ENCODE results near the gene DMTF1. TPM values are rescaled to one million over a fixed set of nuclear protein-coding genes. Genes with fewer than 3 reads are reported as not detected.

The DMTF1 gene
- total and polyA plus RNA-seq, 12 donors, result 10.8 to 60.8 (median 21.8) TPM

DNA sequence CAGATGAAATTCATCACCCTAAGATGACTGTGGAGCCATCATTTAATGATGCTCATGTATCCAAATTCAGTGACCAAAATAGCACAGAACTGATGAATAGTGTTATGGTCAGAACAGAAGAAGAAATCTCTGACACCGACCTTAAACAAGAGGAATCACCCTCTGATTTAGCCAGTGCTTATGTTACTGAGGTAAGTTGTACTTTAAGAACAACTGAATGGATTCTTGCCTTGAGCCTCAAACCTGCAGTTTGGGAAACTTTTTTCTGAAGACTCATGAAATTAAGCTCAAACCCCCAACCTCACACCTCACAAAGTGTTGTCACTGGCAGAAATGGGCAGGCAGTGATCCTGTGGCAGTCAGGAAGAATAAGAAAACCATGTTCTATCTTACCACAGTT is 41.7 kb downstream of the DMTF1 start:
- Histone ChIP-seq H3K27ac (no peak overlapping the region), H3K27me3 (no peaks in the 10 kb centered on the region), H3K4me3 (no peak overlapping the region), H3K4me1 (peaks cover 0 to 3% (median under 1%) of the 10 kb centered on the region in 9 donors), H3K36me3 (peaks cover 0 to 100% (median 73%) of the 10 kb centered on the region in 9 donors), H3K9me3 (no peaks in the 10 kb centered on the region)
- DNase-seq (no peak), ATAC-seq (no peak)
- TF ChIP-seq, protein P1, sequence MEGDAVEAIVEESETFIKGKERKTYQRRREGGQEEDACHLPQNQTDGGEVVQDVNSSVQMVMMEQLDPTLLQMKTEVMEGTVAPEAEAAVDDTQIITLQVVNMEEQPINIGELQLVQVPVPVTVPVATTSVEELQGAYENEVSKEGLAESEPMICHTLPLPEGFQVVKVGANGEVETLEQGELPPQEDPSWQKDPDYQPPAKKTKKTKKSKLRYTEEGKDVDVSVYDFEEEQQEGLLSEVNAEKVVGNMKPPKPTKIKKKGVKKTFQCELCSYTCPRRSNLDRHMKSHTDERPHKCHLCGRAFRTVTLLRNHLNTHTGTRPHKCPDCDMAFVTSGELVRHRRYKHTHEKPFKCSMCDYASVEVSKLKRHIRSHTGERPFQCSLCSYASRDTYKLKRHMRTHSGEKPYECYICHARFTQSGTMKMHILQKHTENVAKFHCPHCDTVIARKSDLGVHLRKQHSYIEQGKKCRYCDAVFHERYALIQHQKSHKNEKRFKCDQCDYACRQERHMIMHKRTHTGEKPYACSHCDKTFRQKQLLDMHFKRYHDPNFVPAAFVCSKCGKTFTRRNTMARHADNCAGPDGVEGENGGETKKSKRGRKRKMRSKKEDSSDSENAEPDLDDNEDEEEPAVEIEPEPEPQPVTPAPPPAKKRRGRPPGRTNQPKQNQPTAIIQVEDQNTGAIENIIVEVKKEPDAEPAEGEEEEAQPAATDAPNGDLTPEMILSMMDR (IDR thresholded peaks at IDR 0.05), result no peak
- 89 to 91% methylated on average over 1 of the region's 1 CpG for WGBS, 2 donors
- intact Hi-C loops (cut with DNase I), result loop anchor here in 1 of 10 donors (5.0 kb wide), 1 partner anchor 37 kb away; no protein-coding TSS in a partner anchor

DNA sequence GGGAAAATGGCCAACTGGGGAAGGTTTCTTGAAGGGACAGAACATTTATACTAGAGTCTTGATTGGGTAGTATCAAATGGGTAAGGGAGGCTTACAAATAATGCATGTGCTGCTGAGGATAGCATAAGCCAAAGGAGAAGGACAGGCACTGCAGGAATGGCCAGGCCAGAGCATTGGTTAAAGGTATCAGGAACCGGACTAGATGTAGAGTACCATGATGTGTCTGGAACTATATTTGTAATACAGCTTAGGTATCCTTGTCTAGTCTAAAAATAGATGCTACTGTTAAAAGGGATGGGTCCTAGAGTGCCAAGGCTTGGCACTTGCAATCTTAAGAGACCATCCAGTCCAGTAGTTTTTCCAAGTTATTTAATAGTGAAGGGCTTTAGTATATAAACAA is 47.0 kb downstream of the DMTF1 start:
- DNase-seq, result no peak
- Histone ChIP-seq H3K36me3 (peaks cover 0 to 71% (median 29%) of the 10 kb centered on the region in 9 donors), H3K4me3 (no peak overlapping the region), H3K4me1 (peaks cover 0 to 41% (median 19%) of the 10 kb centered on the region in 9 donors), H3K27me3 (no peaks in the 10 kb centered on the region), H3K9me3 (peaks cover 0 to 8% (median 0%) of the 10 kb centered on the region in 11 donors), H3K27ac (peak overlapping the region in 1 of 10 donors; percentile 49)
- WGBS, 2 donors, result 58 to 71% methylated on average over 1 of the region's 1 CpG
- TF ChIP-seq, protein P1 (IDR thresholded peaks at IDR 0.05), result no peak
- intact Hi-C loops (cut with DNase I), result loop anchor here in 1 of 10 donors (5.0 kb wide), 1 partner anchor 42 kb away; no protein-coding TSS in a partner anchor
- ATAC-seq, result peak in 2 of 8 donors; percentile 27 to 45

DNA sequence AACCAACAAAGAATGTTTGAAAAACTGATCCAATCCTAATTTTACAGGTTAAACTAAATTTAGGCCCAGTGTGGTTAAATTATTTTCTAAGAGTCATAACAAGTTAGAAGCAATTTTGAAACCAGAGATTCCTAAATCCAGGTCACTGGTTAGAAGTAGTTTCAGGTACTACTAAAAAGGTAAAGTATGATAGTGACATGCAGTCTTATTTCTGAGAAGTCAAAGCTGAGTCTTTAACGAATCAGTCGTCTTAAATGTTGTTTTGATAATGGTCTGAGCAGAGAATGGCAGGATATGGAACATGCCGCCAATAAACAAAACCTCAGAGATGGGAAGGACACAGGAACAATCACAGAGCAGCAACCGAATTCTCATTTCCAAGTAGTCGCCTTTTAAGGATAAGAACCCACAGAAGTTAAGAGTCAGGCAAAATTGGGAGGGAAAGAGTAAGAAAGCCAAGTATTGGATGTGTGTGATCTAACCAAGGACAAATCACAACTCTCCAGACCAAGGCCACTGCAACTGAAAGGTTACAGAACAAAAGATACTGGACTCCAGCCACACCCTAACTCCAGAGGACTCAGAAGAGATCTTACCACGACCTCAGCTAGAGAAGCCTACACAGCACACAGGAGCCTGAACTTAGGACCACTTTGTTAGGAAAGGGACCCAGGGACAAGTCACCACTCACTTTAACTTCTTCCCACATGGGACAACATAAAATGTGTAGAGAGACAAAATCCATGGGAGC is 47.6 kb downstream of the DMTF1 start:
- H3K4me1 ChIP-seq, result peaks cover 0 to 41% (median 19%) of the 10 kb centered on the region in 9 donors
- WGBS, 2 donors, result 58 to 75% methylated on average over 6 of the region's 6 CpGs
- TF ChIP-seq, protein P1 (IDR thresholded peaks at IDR 0.05), result no peak
- no peaks in the 10 kb centered on the region for H3K27me3 ChIP-seq
- no peak overlapping the region for H3K4me3 ChIP-seq
- peaks cover 0 to 15% (median 4%) of the 10 kb centered on the region in 11 donors for H3K9me3 ChIP-seq
- peak in 7 of 8 donors; percentile 25 to 61 (median 41) for ATAC-seq
- DNase-seq, result no peak
- H3K36me3 ChIP-seq, result peaks cover 0 to 67% (median 25%) of the 10 kb centered on the region in 9 donors
- intact Hi-C loops (cut with DNase I), result loop anchor here in 1 of 10 donors (5.0 kb wide), 1 partner anchor 43 kb away; no protein-coding TSS in a partner anchor
- H3K27ac ChIP-seq, result peak overlapping the region in 3 of 10 donors; percentile 8 to 49 (median 15)

DNA sequence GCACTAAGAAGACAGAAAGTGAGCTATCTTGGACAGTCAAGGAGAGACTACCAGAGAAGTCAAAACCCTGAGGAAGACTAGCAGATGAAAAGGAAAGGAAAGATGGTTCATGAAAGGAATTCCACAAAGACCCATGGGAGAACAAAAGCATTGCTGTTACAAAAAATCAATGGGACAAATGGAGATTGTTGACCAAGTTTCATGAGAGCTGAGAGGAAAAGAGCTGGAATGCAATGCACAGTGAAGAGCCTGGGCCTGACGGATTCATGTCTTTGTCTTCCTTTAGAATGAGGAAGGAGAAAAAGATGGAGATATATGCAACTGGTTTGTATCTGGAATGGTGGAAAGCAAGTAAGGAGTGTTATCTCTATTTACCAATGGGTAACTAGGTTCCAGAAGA is 50.0 kb downstream of the DMTF1 start:
- TF ChIP-seq, protein P1 (IDR thresholded peaks at IDR 0.05), result no peak
- H3K27ac ChIP-seq, result peak overlapping the region in 1 of 10 donors; percentile 13

More for the DNA sequence above, 50.0 kb downstream of the DMTF1 start:
- WGBS, 2 donors, result 98 to 100% methylated on average over 1 of the region's 1 CpG
- Histone ChIP-seq H3K36me3 (peaks cover 0 to 56% (median 3%) of the 10 kb centered on the region in 9 donors), H3K27me3 (no peaks in the 10 kb centered on the region), H3K4me3 (no peak overlapping the region), H3K4me1 (peaks cover 0 to 41% (median 19%) of the 10 kb centered on the region in 9 donors), H3K9me3 (peaks cover 0 to 36% (median 19%) of the 10 kb centered on the region in 11 donors)
- DNase-seq (no peak), ATAC-seq (no peak)
- intact Hi-C loops (cut with DNase I), result no loop called here

All from heart right ventricle (tissue), 16 donors.